Effector memory CD4-positive, alpha-beta T cell (primary cell): ENCODE data around the gene PGAM1.

Experiments used
- DNase-seq, 3 donors: peaks; one replicate each; pipeline ENCODE4 v3.0.0-alpha.2; 2020
- H3K27ac ChIP-seq: 2 replicates; pipeline ENCODE4 v1.7.0; 2013; ENCODE audit warnings: mild to moderate bottlenecking, low read length, moderate library complexity; ENCODE audit not compliant: insufficient read depth, poor library complexity, severe bottlenecking
- H3K27me3 ChIP-seq: replicated peaks from 2 replicates; pipeline ENCODE4 v1.7.0; 2013; ENCODE audit warnings: mild to moderate bottlenecking, low read length; ENCODE audit not compliant: insufficient read depth, control insufficient read depth, poor library complexity, severe bottlenecking
- H3K36me3 ChIP-seq: 2 replicates; pipeline ENCODE4 v1.7.0; 2013; ENCODE audit warnings: mild to moderate bottlenecking, low read length, moderate library complexity; ENCODE audit not compliant: control insufficient read depth, insufficient read depth
- H3K4me1 ChIP-seq: 2 replicates; pipeline ENCODE4 v1.7.0; 2013; ENCODE audit warnings: low read length, mild to moderate bottlenecking; ENCODE audit not compliant: control insufficient read depth, insufficient read depth, poor library complexity, severe bottlenecking
- H3K4me3 ChIP-seq: 2 replicates; pipeline ENCODE4 v1.7.0; 2013; ENCODE audit warnings: low read length, low read depth, mild to moderate bottlenecking; ENCODE audit not compliant: insufficient read depth, poor library complexity, severe bottlenecking
- H3K9me3 ChIP-seq: 2 replicates; pipeline ENCODE4 v1.7.0; 2013; ENCODE audit warnings: mild to moderate bottlenecking, low read length, moderate library complexity; ENCODE audit not compliant: control insufficient read depth
- total RNA-seq, 3 donors: gene quantifications; one replicate each; lab custom pipeline; 2026; lab: John Stamatoyannopoulos, UW

The PGAM1 gene
- total RNA-seq: 27.5 to 36.5 (median 28.1) reads per million in 3 donors

GRCh38 chr10:97425964-97426775, at the start of gene PGAM1:
Gene PGAM1 (plus strand): TSS chr10:97426191. CDS start chr10:97426308, 117 bp downstream.
- Histone ChIP-seq H3K4me1 (peaks cover 27% of the 10 kb centered on the region), H3K4me3 (peak within 1 kb of the TSS; percentile 85), H3K27ac (peak within 1 kb of the TSS; percentile 81), H3K27me3 (no peaks in the 10 kb centered on the region), H3K36me3 (peaks cover 14% of the 10 kb centered on the region), H3K9me3 (no peaks in the 10 kb centered on the region)
- peak; percentile 94 to 95 (median 95) for DNase-seq

GRCh38 chr10:97376413-97376812, 49.6 kb upstream of the PGAM1 start:
- Histone ChIP-seq H3K27ac (no peak overlapping the region), H3K27me3 (no peaks in the 10 kb centered on the region), H3K4me3 (no peak overlapping the region), H3K4me1 (no peaks in the 10 kb centered on the region), H3K36me3 (peaks cover 42% of the 10 kb centered on the region), H3K9me3 (no peaks in the 10 kb centered on the region)
- no peak for DNase-seq

GRCh38 chr10:97378933-97379921, 46.8 kb upstream of the PGAM1 start:
- H3K36me3 ChIP-seq: peaks cover 20% of the 10 kb centered on the region
- no peak overlapping the region for H3K27ac ChIP-seq
- no peaks in the 10 kb centered on the region for H3K27me3 ChIP-seq
- H3K4me3 ChIP-seq: no peak overlapping the region
- no peaks in the 10 kb centered on the region for H3K9me3 ChIP-seq
- no peaks in the 10 kb centered on the region for H3K4me1 ChIP-seq
- DNase-seq: no peak

- Histone ChIP-seq H3K36me3 (peaks cover 20% of the 10 kb centered on the region), H3K27ac (no peak overlapping the region), H3K27me3 (no peaks in the 10 kb centered on the region), H3K4me3 (no peak overlapping the region), H3K4me1 (no peaks in the 10 kb centered on the region), H3K9me3 (no peaks in the 10 kb centered on the region)
- no peak for DNase-seq
These were observed 45.5 kb upstream of the PGAM1 start for GRCh38 chr10:97380516-97380915.

- no peak for DNase-seq
- Histone ChIP-seq H3K9me3 (no peaks in the 10 kb centered on the region), H3K36me3 (peaks cover 20% of the 10 kb centered on the region), H3K27ac (no peak overlapping the region), H3K4me1 (no peaks in the 10 kb centered on the region), H3K4me3 (no peak overlapping the region), H3K27me3 (no peaks in the 10 kb centered on the region)
These were observed 44.4 kb upstream of the PGAM1 start for GRCh38 chr10:97381626-97382025.

- DNase-seq: no peak
- Histone ChIP-seq H3K9me3 (no peaks in the 10 kb centered on the region), H3K4me1 (no peaks in the 10 kb centered on the region), H3K36me3 (peaks cover 30% of the 10 kb centered on the region), H3K27me3 (no peaks in the 10 kb centered on the region), H3K4me3 (no peak overlapping the region), H3K27ac (no peak overlapping the region)
These were observed 42.8 kb upstream of the PGAM1 start for GRCh38 chr10:97383159-97383558.

GRCh38 chr10:97384156-97384555, 41.8 kb upstream of the PGAM1 start:
- Histone ChIP-seq H3K9me3 (no peaks in the 10 kb centered on the region), H3K36me3 (peaks cover 29% of the 10 kb centered on the region), H3K4me1 (no peaks in the 10 kb centered on the region), H3K27me3 (no peaks in the 10 kb centered on the region), H3K4me3 (no peak overlapping the region), H3K27ac (no peak overlapping the region)
- no peak for DNase-seq

GRCh38 chr10:97384641-97385040, 41.4 kb upstream of the PGAM1 start:
- Histone ChIP-seq H3K4me1 (no peaks in the 10 kb centered on the region), H3K4me3 (no peak overlapping the region), H3K9me3 (no peaks in the 10 kb centered on the region), H3K36me3 (peaks cover 24% of the 10 kb centered on the region), H3K27ac (no peak overlapping the region), H3K27me3 (no peaks in the 10 kb centered on the region)
- no peak for DNase-seq

GRCh38 chr10:97385565-97385964, 40.4 kb upstream of the PGAM1 start:
- H3K27ac ChIP-seq: no peak overlapping the region
- no peak overlapping the region for H3K4me3 ChIP-seq
- H3K4me1 ChIP-seq: no peaks in the 10 kb centered on the region
- H3K36me3 ChIP-seq: peaks cover 25% of the 10 kb centered on the region
- H3K27me3 ChIP-seq: no peaks in the 10 kb centered on the region
- DNase-seq: no peak
- H3K9me3 ChIP-seq: no peaks in the 10 kb centered on the region
